PC-3 (cell line): ENCODE results near the gene SPATC1L. TPM values are rescaled to one million over a fixed set of nuclear protein-coding genes. Genes with fewer than 3 reads are reported as not detected.

ENCODE experiments used
- ATAC-seq: fragments of 200-7000 bp; cut with Tn5 transposase; 2 replicates; pipeline ENCODE4 v1.9.1; 2020; ENCODE audit warnings: mild to moderate bottlenecking, moderate library complexity
- BruUV-seq: library from RNA; stranded (reverse); fragments of 400-500 nt; replicated peaks from 2 replicates; lab custom pipeline; 2021; lab: Mats Ljungman, UMichigan
- CTCF ChIA-PET: fragments of 300-600 bp; sonication (Branson Sonifier 250); formaldehyde crosslinking; loops from one replicate; lab custom pipeline; 2022; ENCODE audit warnings: antibody characterized with exemption; lab: Charles Lee
- POLR2A ChIA-PET: fragments of 300-600 bp; sonication (Branson Sonifier 250); formaldehyde crosslinking; loops from one replicate; lab custom pipeline; 2022; ENCODE audit warnings: antibody characterized with exemption; ENCODE audit not compliant: unreplicated experiment; lab: Charles Lee
- DNase-seq: peaks from one replicate; pipeline ENCODE4 v3.0.0-alpha.2; 2015
- H2AFZ ChIP-seq: fragments of 300-600 bp; sonication (generic); 2 replicates; pipeline ENCODE4 v1.6.0; 2016; ENCODE audit warnings: antibody characterized with exemption, low read length
- H3F3A ChIP-seq: fragments of 300-600 bp; sonication (generic); one replicate; pipeline ENCODE4 v1.6.0; 2017; ENCODE audit warnings: antibody characterized with exemption, low read length, control low read depth, mild to moderate bottlenecking; ENCODE audit not compliant: unreplicated experiment
- H3K27ac ChIP-seq: fragments of 300-600 bp; sonication (generic); 2 replicates; pipeline ENCODE4 v1.5.1; 2016; ENCODE audit warnings: mild to moderate bottlenecking, low read length
- H3K27me3 ChIP-seq: fragments of 300-600 bp; sonication (generic); 2 replicates; pipeline ENCODE4 v1.6.1; 2016; ENCODE audit warnings: low read length, mixed read lengths
- H3K36me3 ChIP-seq: fragments of 300-600 bp; sonication (generic); 2 replicates; pipeline ENCODE4 v1.6.1; 2016; ENCODE audit warnings: low read depth, mixed run types, low read length, mixed read lengths
- H3K4me1 ChIP-seq: fragments of 300-600 bp; sonication (generic); 2 replicates; pipeline ENCODE4 v1.5.1; 2016; ENCODE audit warnings: low read length; ENCODE audit not compliant: insufficient read depth
- H3K4me2 ChIP-seq: fragments of 300-600 bp; sonication (generic); 2 replicates; pipeline ENCODE4 v1.6.0; 2016; ENCODE audit warnings: low read length
- H3K4me3 ChIP-seq: fragments of 300-600 bp; sonication (generic); 2 replicates; pipeline ENCODE4 v1.5.1; 2016; ENCODE audit warnings: mild to moderate bottlenecking, low read length, mixed read lengths
- H3K79me2 ChIP-seq: fragments of 300-600 bp; sonication (generic); 2 replicates; pipeline ENCODE4 v1.6.1; 2017; ENCODE audit warnings: low read length, mixed read lengths
- H3K9ac ChIP-seq: fragments of 300-600 bp; sonication (generic); 2 replicates; pipeline ENCODE4 v1.6.0; 2016; ENCODE audit warnings: mild to moderate bottlenecking, low read length
- H3K9me2 ChIP-seq: fragments of 300-600 bp; sonication (generic); replicated peaks from 2 replicates; pipeline ENCODE4 v1.6.1; 2016; ENCODE audit warnings: mixed run types, low read length, mixed read lengths
- H3K9me3 ChIP-seq: fragments of 300-600 bp; sonication (generic); 2 replicates; pipeline ENCODE4 v1.6.1; 2016; ENCODE audit warnings: low read length, mixed read lengths
- H4K20me1 ChIP-seq: fragments of 300-600 bp; sonication (generic); 2 replicates; pipeline ENCODE4 v1.6.1; 2016; ENCODE audit warnings: low read length, mixed read lengths
- CTCF ChIP-seq: fragments of 300-600 bp; sonication (generic); conservative IDR thresholded peaks from 2 replicates; pipeline ENCODE4 v1.5.1; 2017; ENCODE audit warnings: antibody characterized with exemption, low read depth, mild to moderate bottlenecking, low read length
- EZH2 ChIP-seq: fragments of 300-600 bp; sonication (generic); IDR thresholded peaks from one replicate; pipeline ENCODE4 v1.6.1; 2017; ENCODE audit warnings: antibody characterized with exemption, mild to moderate bottlenecking, low read length; ENCODE audit not compliant: unreplicated experiment
- EZH2phosphoT487 ChIP-seq: fragments of 300-600 bp; sonication (generic); IDR thresholded peaks from 2 replicates; pipeline ENCODE4 v1.6.1; 2018; ENCODE audit warnings: mild to moderate bottlenecking, antibody characterized with exemption, low read length, borderline replicate concordance
- intact Hi-C: fragments of 100-400 bp; cut with micrococcal nuclease; formaldehyde crosslinking; loops from 2 replicates; pipeline ENCODE4 v1.9.0; 2023
- total RNA-seq: library from RNA; depleted of rRNA; stranded (reverse); fragments of >200 nt; gene quantifications from 2 replicates; pipeline ENCODE4 v1.2.3, GENCODE V29; 2014

SPATC1L gene
- total RNA-seq, 1 experiment from 2014 or later, result 41.7 TPM

GRCh38 chr21:46168659-46169386, 15.4 kb downstream of the SPATC1L start:
- ATAC-seq, result no peak
- Histone ChIP-seq H3K27ac (no peak overlapping the region), H3K36me3 (no peaks in the 10 kb centered on the region), H3K4me3 (no peak overlapping the region), H3K9me2 (no peaks in the 10 kb centered on the region), H3K9ac (no peak overlapping the region), H3K9me3 (no peaks in the 10 kb centered on the region), H3K27me3 (no peaks in the 10 kb centered on the region), H3K79me2 (peaks cover 9% of the 10 kb centered on the region; the same call in 1 of the 2 replicates), H4K20me1 (no peaks in the 10 kb centered on the region), H3K4me2 (no peak overlapping the region), H3F3A (no peaks in the 10 kb centered on the region), H2AFZ (no peak overlapping the region), H3K4me1 (no peaks in the 10 kb centered on the region)
- no peak for DNase-seq
- BruUV-seq, result no TSS peak
- intact Hi-C loops, result no loop called here
- ChIA-PET POLR2A (interaction anchor here (0.6 kb wide), 1 partner anchor 47 kb away, joined by 5 read pairs; no protein-coding TSS in a partner anchor), CTCF (no interaction called here)
- no peak for TF ChIP-seq EZH2
- TF ChIP-seq CTCF, result no peak
- TF ChIP-seq EZH2phosphoT487, result no peak

GRCh38 chr21:46168238-46168637, 16.0 kb downstream of the SPATC1L start:
- Histone ChIP-seq H3K4me2 (no peak overlapping the region), H3K27me3 (no peaks in the 10 kb centered on the region), H3K36me3 (no peaks in the 10 kb centered on the region), H2AFZ (no peak overlapping the region), H3K9me3 (no peaks in the 10 kb centered on the region), H3K9me2 (no peaks in the 10 kb centered on the region), H3K4me3 (no peak overlapping the region), H3K79me2 (0 out of 2 replicates have a peak, but pooled peaks cover 6% of the 10 kb centered on the region), H3K4me1 (no peaks in the 10 kb centered on the region), H3K9ac (no peak overlapping the region), H4K20me1 (no peaks in the 10 kb centered on the region), H3K27ac (no peak overlapping the region), H3F3A (no peaks in the 10 kb centered on the region)
- ChIA-PET POLR2A (no interaction called here), CTCF (no interaction called here)
- TF ChIP-seq EZH2phosphoT487 (no peak), EZH2 (no peak), CTCF (no peak)
- DNase-seq, result no peak
- intact Hi-C loops, result no loop called here
- no peak for ATAC-seq
- BruUV-seq, result no TSS peak

GRCh38 chr21:46165098-46165497, 19.2 kb downstream of the SPATC1L start:
- intact Hi-C loops, result no loop called here
- CTCF ChIA-PET, result no interaction called here

More at GRCh38 chr21:46165098-46165497, 19.2 kb downstream of the SPATC1L start:
- H2AFZ ChIP-seq, result no peak overlapping the region
- no peaks in the 10 kb centered on the region for H3K4me1 ChIP-seq
- no peak for ATAC-seq
- no peak overlapping the region for H3K27ac ChIP-seq
- H3K9ac ChIP-seq, result no peak overlapping the region
- TF ChIP-seq EZH2 (no peak), EZH2phosphoT487 (no peak), CTCF (no peak)
- no peak overlapping the region for H3K4me3 ChIP-seq
- BruUV-seq, result no TSS peak
- H3F3A ChIP-seq, result no peaks in the 10 kb centered on the region
- POLR2A ChIA-PET, result no interaction called here
- no peaks in the 10 kb centered on the region for H3K9me2 ChIP-seq
- no peak overlapping the region for H3K4me2 ChIP-seq
- no peak for DNase-seq
- no peaks in the 10 kb centered on the region for H4K20me1 ChIP-seq
- H3K79me2 ChIP-seq, result no peaks in the 10 kb centered on the region
- H3K36me3 ChIP-seq, result no peaks in the 10 kb centered on the region
- no peaks in the 10 kb centered on the region for H3K27me3 ChIP-seq
- no peaks in the 10 kb centered on the region for H3K9me3 ChIP-seq
